HUES6 (cell line): ENCODE results near the gene ANP32E.
"Not testable (repeated sequence)": the region's sequence is repeated elsewhere in the genome, so short reads cannot be mapped to it uniquely, and the experiment has no call there.

Experiments
- H3K27ac ChIP-seq: 2 replicates; pipeline ENCODE4 v1.7.0; 2013; ENCODE audit warnings: low read depth, mild to moderate bottlenecking, low read length, inconsistent platforms
- H3K27me3 ChIP-seq: 2 replicates; pipeline ENCODE4 v1.6.1; 2013; ENCODE audit warnings: low read length; ENCODE audit not compliant: control insufficient read depth, insufficient read depth
- H3K36me3 ChIP-seq: 2 replicates; pipeline ENCODE4 v1.6.1; 2013; ENCODE audit warnings: low read length; ENCODE audit not compliant: control insufficient read depth, insufficient read depth
- H3K4me1 ChIP-seq: 2 replicates; pipeline ENCODE4 v1.6.1; 2013; ENCODE audit warnings: low read length; ENCODE audit not compliant: control insufficient read depth, insufficient read depth
- H3K4me3 ChIP-seq: 2 replicates; pipeline ENCODE4 v1.5.1; 2013; ENCODE audit warnings: low read depth, low read length
- H3K9ac ChIP-seq: one replicate; pipeline ENCODE4 v1.6.1; 2013; ENCODE audit warnings: mild to moderate bottlenecking, low read length
- H3K9me3 ChIP-seq: 2 replicates; pipeline ENCODE4 v1.6.1; 2013; ENCODE audit warnings: low read depth, low read length; ENCODE audit not compliant: control insufficient read depth, insufficient read depth

The ANP32E gene

DNA sequence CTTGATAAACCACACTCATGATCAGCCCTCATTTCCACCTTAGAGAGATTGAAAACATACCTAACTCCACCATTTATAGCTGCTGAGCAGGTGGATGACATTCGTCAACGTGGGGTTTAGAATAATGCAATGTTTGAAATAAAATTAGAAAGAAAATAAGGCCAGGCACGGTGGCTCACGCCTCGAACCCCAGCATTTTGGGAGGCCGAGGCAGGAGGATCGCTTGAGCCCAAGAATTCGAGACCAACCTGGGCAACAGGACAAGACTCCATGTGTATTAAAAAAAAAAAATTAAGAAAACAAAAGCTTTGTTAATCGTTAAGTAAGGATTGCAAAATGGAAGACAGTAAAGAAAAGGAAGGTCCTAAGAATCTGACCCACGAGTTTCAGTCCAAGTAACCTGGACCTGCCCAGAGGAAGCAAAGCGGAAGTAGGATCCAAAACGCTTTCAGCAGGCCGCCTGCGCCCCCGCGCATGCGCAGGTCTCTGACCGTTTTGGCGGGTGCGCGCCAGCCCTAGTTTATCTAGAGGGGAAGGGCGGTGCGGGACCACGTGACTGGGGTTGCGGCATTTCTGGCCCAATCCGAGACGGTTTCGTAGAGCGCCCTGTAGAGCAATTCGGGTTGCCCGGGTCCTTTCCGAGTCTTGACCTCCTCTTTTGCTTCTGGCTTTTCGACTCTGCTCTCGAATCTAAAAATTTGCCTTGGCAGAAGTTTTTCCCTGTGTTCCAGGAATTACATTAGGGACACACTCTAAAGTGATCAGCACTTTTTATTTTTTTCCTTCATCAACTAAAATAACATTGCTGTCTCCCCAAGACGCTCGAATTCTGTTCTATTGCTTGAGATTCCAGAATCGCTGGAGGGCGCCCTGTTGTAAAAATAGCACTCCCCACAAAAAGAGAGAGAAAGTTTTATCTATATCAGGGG lies 22.5 kb downstream of the ANP32E start:
- Histone ChIP-seq H3K27ac (peak overlapping the region; percentile 72; the same call in 1 of the 2 replicates), H3K36me3 (no peaks in the 10 kb centered on the region; the same call in 1 of the 2 replicates), H3K9me3 (no peaks in the 10 kb centered on the region), H3K4me1 (no peaks in the 10 kb centered on the region), H3K4me3 (peak overlapping the region; percentile 63), H3K9ac (peak overlapping the region; percentile 60), H3K27me3 (no peaks in the 10 kb centered on the region)

GRCh38 chr1:150212070-150212469 lies 23.8 kb downstream of the ANP32E start:
- no peak overlapping the region for H3K9ac ChIP-seq

GRCh38 chr1:150210706-150211105 lies 25.2 kb downstream of the ANP32E start:
- no peak overlapping the region for H3K4me3 ChIP-seq
- H3K9ac ChIP-seq: no peak overlapping the region
- no peaks in the 10 kb centered on the region for H3K9me3 ChIP-seq
- no peaks in the 10 kb centered on the region for H3K4me1 ChIP-seq
- no peak overlapping the region for H3K27ac ChIP-seq
- H3K36me3 ChIP-seq: no peaks in the 10 kb centered on the region
- H3K27me3 ChIP-seq: no peaks in the 10 kb centered on the region

More at GRCh38 chr1:150212070-150212469, 23.8 kb downstream of the ANP32E start:
- Histone ChIP-seq H3K9me3 (no peaks in the 10 kb centered on the region), H3K27ac (no peak overlapping the region), H3K4me3 (no peak overlapping the region), H3K4me1 (no peaks in the 10 kb centered on the region), H3K27me3 (no peaks in the 10 kb centered on the region), H3K36me3 (no peaks in the 10 kb centered on the region)

- Histone ChIP-seq H3K27me3 (no peaks in the 10 kb centered on the region), H3K9ac (no peak overlapping the region), H3K4me3 (no peak overlapping the region), H3K36me3 (no peaks in the 10 kb centered on the region), H3K9me3 (no peaks in the 10 kb centered on the region), H3K27ac (no peak overlapping the region), H3K4me1 (no peaks in the 10 kb centered on the region)
Measured at GRCh38 chr1:150210091-150210490, 25.8 kb downstream of the ANP32E start.

GRCh38 chr1:150208460-150208859 lies 27.5 kb downstream of the ANP32E start:
- not testable (repeated sequence) for H3K36me3 ChIP-seq, H3K27ac ChIP-seq, H3K9me3 ChIP-seq, H3K4me1 ChIP-seq, H3K4me3 ChIP-seq, H3K9ac ChIP-seq, H3K27me3 ChIP-seq

- H3K27me3 ChIP-seq: no peaks in the 10 kb centered on the region
- no peak overlapping the region for H3K27ac ChIP-seq
- no peaks in the 10 kb centered on the region for H3K4me1 ChIP-seq
- no peaks in the 10 kb centered on the region for H3K36me3 ChIP-seq
- H3K4me3 ChIP-seq: no peak overlapping the region
- no peak overlapping the region for H3K9ac ChIP-seq
- H3K9me3 ChIP-seq: no peaks in the 10 kb centered on the region
Measured at GRCh38 chr1:150207281-150207971, 28.5 kb downstream of the ANP32E start.

GRCh38 chr1:150196417-150196816 lies 39.5 kb downstream of the ANP32E start:
- Histone ChIP-seq H3K9ac (no peak overlapping the region), H3K4me1 (peaks cover 5% of the 10 kb centered on the region), H3K4me3 (no peak overlapping the region), H3K27ac (no peak overlapping the region), H3K27me3 (no peaks in the 10 kb centered on the region), H3K36me3 (no peaks in the 10 kb centered on the region), H3K9me3 (peaks cover 9% of the 10 kb centered on the region; the same call in 1 of the 2 replicates)

DNA sequence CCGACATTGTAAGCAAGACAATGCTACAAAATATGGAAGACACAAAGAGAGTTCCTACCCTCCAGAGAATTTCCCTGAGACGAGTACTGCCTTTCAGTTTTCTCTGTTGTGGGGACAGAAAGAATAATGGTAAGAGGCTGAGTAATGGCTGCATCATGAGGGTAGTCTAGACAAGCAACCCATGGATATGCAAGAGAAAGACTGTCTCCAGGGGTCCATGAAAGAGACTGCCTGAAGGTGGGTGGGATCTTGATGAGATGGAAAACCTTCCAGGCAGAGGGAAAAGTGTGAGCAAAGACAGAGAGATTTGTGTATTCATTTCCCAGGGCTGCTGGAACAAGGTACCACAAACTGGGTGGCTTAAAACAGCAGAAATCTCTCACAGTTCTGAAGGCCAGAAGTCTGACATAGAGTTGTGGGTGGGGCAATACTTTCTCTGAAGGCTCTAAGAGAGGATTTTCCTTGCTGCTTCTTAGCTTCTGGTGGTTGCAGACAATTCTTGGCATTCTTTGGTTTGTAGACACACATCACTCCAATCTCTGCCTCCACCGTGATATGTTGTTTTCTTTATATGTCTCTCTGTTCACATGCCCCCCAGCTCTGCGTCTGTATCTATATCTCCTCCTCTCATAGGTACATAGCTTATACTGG lies 41.4 kb downstream of the ANP32E start:
- Histone ChIP-seq H3K4me3 (no peak overlapping the region), H3K9ac (no peak overlapping the region), H3K27ac (peak overlapping the region; percentile 7; the same call in 1 of the 2 replicates), H3K36me3 (no peaks in the 10 kb centered on the region), H3K4me1 (peaks cover 5% of the 10 kb centered on the region), H3K9me3 (peaks cover 13% of the 10 kb centered on the region; the same call in 1 of the 2 replicates), H3K27me3 (no peaks in the 10 kb centered on the region)

GRCh38 chr1:150192012-150192411 lies 43.9 kb downstream of the ANP32E start:
- no peaks in the 10 kb centered on the region for H3K27me3 ChIP-seq
- no peak overlapping the region for H3K9ac ChIP-seq
- H3K4me3 ChIP-seq: no peak overlapping the region
- peaks cover 13% of the 10 kb centered on the region; the same call in 1 of the 2 replicates for H3K9me3 ChIP-seq
- H3K4me1 ChIP-seq: peaks cover 8% of the 10 kb centered on the region
- no peak overlapping the region for H3K27ac ChIP-seq
- no peaks in the 10 kb centered on the region for H3K36me3 ChIP-seq

- H3K9me3 ChIP-seq: peaks cover 4% of the 10 kb centered on the region; the same call in 1 of the 2 replicates
- no peak overlapping the region for H3K27ac ChIP-seq
- H3K27me3 ChIP-seq: no peaks in the 10 kb centered on the region
- H3K4me1 ChIP-seq: 0 out of 2 replicates have a peak, but pooled peaks cover 2% of the 10 kb centered on the region
- no peak overlapping the region for H3K4me3 ChIP-seq
- no peaks in the 10 kb centered on the region for H3K36me3 ChIP-seq
- H3K9ac ChIP-seq: no peak overlapping the region
Measured at GRCh38 chr1:150187560-150187931, 48.4 kb downstream of the ANP32E start.
